AG04450 (cell line): Measurements from ENCODE around the gene GRIN2B. TPM values are rescaled to one million over a fixed set of nuclear protein-coding genes. Genes with fewer than 3 reads are reported as not detected.

Experiments used
- CTCF ChIA-PET: fragments of 300-600, 350-600 bp; formaldehyde crosslinking; extraction: SDS; loops from one replicate; lab custom pipeline; 2022; ENCODE audit warnings: antibody characterized with exemption, inconsistent platforms; lab: Charles Lee
- POLR2A ChIA-PET: fragments of 350-600 bp; formaldehyde crosslinking; extraction: SDS; loops from one replicate; lab custom pipeline; 2021; ENCODE audit warnings: antibody characterized with exemption, inconsistent platforms; lab: Yijun Ruan, JAX
- DNase-seq: peaks from one replicate; pipeline ENCODE4 v3.0.0-alpha.2; 2011; ENCODE audit warnings: low read depth, low spot score
- H3K27ac ChIP-seq: one replicate; pipeline ENCODE4 v1.5.1; 2012; ENCODE audit warnings: low read depth, low read length, control low read depth
- H3K27me3 ChIP-seq: one replicate; pipeline ENCODE4 v1.6.0; 2012; ENCODE audit warnings: low read length; ENCODE audit not compliant: control insufficient read depth, insufficient read depth
- H3K4me3 ChIP-seq: 2 replicates; pipeline ENCODE4 v1.5.1; 2011; ENCODE audit warnings: mild to moderate bottlenecking, low read depth, low read length, control low read depth
- H3K9me3 ChIP-seq: 2 replicates; pipeline ENCODE4 v1.5.1; 2012; ENCODE audit warnings: low read length; ENCODE audit not compliant: control insufficient read depth, insufficient read depth
- CTCF ChIP-seq: IDR thresholded peaks from 2 replicates; pipeline ENCODE4 v1.5.1; 2011; ENCODE audit warnings: low read depth, low read length, control low read depth, inconsistent platforms
- polyA plus RNA-seq: library from polyadenylated mRNA; depleted of rRNA; stranded (reverse); fragments of >200 nt; gene quantifications from 2 replicates; pipeline ENCODE4 v1.2.3, GENCODE V29; 2011

Gene GRIN2B
- polyA plus RNA-seq, 1 experiment = not detected

GRCh38 chr12:13980538-13981295, 685 bp downstream of the GRIN2B start:
- no peak overlapping the region for H3K27ac ChIP-seq
- POLR2A ChIA-PET = no interaction called here
- CTCF ChIA-PET = no interaction called here
- TF ChIP-seq CTCF = no peak
- no peak for DNase-seq
- H3K9me3 ChIP-seq = no peaks in the 10 kb centered on the region; the same call in 1 of the 2 replicates
- no peak overlapping the region for H3K4me3 ChIP-seq
- H3K27me3 ChIP-seq = peaks cover 8% of the 10 kb centered on the region

GRCh38 chr12:13979772-13980378, 1.5 kb downstream of the GRIN2B start:
- no peak for TF ChIP-seq CTCF
- ChIA-PET CTCF (no interaction called here), POLR2A (no interaction called here)
- Histone ChIP-seq H3K9me3 (no peaks in the 10 kb centered on the region; the same call in 1 of the 2 replicates), H3K27ac (no peak overlapping the region), H3K4me3 (no peak overlapping the region), H3K27me3 (peaks cover 8% of the 10 kb centered on the region)
- DNase-seq = no peak

- no peak overlapping the region for H3K4me3 ChIP-seq
- CTCF ChIA-PET = no interaction called here
- no peak for DNase-seq
- POLR2A ChIA-PET = no interaction called here
- H3K27me3 ChIP-seq = peaks cover 8% of the 10 kb centered on the region
- H3K9me3 ChIP-seq = no peaks in the 10 kb centered on the region; the same call in 1 of the 2 replicates
- no peak for TF ChIP-seq CTCF
- H3K27ac ChIP-seq = no peak overlapping the region
Measured at GRCh38 chr12:13978876-13979275, 2.5 kb downstream of the GRIN2B start.

GRCh38 chr12:13976880-13977279, 4.5 kb downstream of the GRIN2B start:
- no peak overlapping the region for H3K27ac ChIP-seq
- H3K4me3 ChIP-seq = no peak overlapping the region
- no peaks in the 10 kb centered on the region; the same call in 1 of the 2 replicates for H3K9me3 ChIP-seq
- H3K27me3 ChIP-seq = peaks cover 8% of the 10 kb centered on the region
- POLR2A ChIA-PET = no interaction called here
- CTCF ChIA-PET = no interaction called here
- DNase-seq = no peak
- no peak for TF ChIP-seq CTCF

GRCh38 chr12:13976028-13976584, 5.3 kb downstream of the GRIN2B start:
- CTCF ChIA-PET = no interaction called here

More at GRCh38 chr12:13976028-13976584, 5.3 kb downstream of the GRIN2B start:
- no peak overlapping the region for H3K27ac ChIP-seq
- TF ChIP-seq CTCF = no peak
- POLR2A ChIA-PET = no interaction called here
- no peak overlapping the region for H3K4me3 ChIP-seq
- H3K27me3 ChIP-seq = peaks cover 4% of the 10 kb centered on the region
- no peak for DNase-seq
- H3K9me3 ChIP-seq = no peaks in the 10 kb centered on the region; the same call in 1 of the 2 replicates
